Activated CD4-positive, alpha-beta T cell treated with anti-CD3 and anti-CD28 coated beads, Interleukin-2, amount 50 U/mL, for 48 hours (primary cell): ENCODE measurements around the gene ITPKB.

Experiments used
- DNase-seq, 2 experiments: peaks; one replicate each; pipeline ENCODE4 v3.0.0-alpha.2; 2020

The ITPKB gene

GRCh38 chr1:226663327-226663704 lies 75.8 kb downstream of the ITPKB start:
- no peak for DNase-seq

GRCh38 chr1:226662642-226663326 lies 76.3 kb downstream of the ITPKB start:
- peak; percentile 79 to 86 for DNase-seq

DNA sequence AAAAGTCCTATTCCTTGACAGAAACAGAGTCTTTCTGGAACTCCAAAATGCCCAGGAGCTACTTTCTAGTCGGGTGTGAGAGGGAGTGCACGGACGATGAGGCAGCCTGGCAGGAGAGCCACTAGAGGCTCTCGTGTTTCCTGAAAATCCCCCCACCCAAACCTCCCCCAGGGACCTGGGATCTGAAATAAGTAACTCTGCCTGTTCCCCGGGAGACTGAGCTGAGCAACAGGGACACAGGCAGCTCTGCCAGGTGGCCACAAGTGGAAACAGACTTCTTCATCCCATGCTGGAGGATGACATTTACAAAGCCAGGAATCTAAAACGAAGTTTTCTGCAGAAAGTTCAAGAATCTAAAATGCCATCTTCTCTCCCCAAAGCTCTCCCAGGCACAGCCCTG lies 77.1 kb downstream of the ITPKB start:
- DNase-seq: no peak

DNA sequence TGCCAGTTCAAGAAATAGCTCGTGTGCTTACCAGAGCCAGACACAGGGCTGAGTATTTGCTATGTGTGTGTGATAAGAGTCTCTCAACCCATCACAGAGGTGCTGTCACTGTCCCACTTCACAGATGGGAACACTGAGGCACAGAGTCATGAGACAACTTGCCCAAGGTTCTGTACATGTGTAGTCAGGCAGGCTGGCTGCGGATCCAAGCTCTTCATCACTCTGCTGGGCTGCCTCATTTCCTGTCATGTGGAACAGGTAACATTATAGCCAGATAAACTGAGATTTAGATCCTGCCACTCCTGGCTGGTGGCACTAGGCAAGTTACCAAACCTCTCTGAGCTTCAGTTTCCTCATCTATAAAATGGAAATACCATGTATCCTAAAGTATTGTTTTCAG lies 77.8 kb downstream of the ITPKB start:
- DNase-seq: no peak

GRCh38 chr1:226660410-226661182 lies 78.5 kb downstream of the ITPKB start:
- no peak for DNase-seq

GRCh38 chr1:226659641-226660040 lies 79.4 kb downstream of the ITPKB start:
- no peak for DNase-seq

DNA sequence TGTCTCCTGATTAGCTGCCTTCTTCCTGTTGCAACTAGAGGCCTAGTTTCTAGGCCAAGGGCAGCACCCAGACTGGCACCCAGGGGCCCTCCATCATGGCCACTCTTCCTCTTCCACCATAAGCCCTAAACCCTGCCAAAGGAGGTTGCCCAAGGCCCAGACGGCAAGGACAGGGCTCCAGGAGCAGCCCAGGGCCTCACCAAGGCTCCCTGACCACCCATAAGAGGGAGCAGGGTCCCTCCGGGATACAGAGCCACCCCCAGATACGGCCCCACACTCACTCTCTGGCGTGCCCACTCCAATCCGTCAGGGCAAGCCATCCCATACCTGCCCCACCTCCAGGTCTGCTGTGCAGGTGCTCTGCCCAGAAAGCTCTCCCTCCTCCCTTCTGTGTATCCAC lies 79.9 kb downstream of the ITPKB start:
- no peak for DNase-seq

GRCh38 chr1:226658546-226659125 lies 80.4 kb downstream of the ITPKB start:
- DNase-seq: no peak

- no peak for DNase-seq
Measured at GRCh38 chr1:226657895-226658545, 81.1 kb downstream of the ITPKB start.

GRCh38 chr1:226656601-226657277 lies 82.3 kb downstream of the ITPKB start:
- no peak for DNase-seq

GRCh38 chr1:226656201-226656600 lies 82.9 kb downstream of the ITPKB start:
- DNase-seq: no peak

DNA sequence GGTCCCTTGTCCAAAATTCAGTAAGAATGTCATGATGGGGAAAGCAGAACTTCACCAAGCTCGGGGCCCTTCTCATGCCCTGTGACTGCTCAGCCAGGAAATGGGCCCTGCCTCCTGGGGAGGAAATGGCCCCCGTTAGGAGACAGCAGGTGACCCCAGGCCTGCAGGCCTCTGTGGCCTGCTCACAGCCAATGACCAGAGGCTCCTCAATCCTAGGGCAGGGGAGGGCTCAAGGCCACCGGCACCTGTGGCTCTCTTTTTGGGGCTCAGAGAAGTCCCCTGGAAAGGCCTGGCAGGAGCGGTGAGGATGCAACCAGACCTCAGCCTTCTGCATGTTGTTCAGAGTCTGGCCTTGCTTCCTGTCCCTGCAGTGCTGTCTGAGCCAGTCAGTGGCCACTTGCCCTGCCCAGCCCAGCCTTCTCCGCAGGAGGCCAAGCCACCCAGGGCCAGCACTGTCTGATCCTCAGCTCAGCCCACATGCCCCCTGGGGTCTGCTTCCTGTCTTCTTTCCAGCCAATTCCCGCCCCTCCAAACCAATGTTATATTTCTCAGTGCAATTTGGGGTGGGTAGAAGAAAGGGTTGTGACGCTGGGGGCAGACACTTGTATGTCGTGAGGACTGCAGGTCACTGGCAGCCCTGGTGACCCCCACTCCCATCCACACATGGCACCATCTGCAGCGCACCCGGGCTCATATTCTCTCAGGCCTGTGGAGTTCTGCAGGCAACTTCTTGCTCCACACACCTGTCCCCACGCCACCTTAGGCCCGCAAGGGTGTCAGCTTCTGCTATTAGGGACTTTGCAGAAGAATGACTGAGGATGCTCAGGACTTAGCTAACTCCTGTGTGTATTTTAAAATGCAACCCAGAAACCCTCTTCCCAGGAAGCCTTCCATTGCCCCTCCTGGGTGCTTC lies 83.6 kb downstream of the ITPKB start:
- no peak for DNase-seq

- DNase-seq: no peak
Measured at GRCh38 chr1:226654668-226655055, 84.4 kb downstream of the ITPKB start.

- DNase-seq: no peak
Measured at GRCh38 chr1:226654046-226654667, 84.9 kb downstream of the ITPKB start.

DNA sequence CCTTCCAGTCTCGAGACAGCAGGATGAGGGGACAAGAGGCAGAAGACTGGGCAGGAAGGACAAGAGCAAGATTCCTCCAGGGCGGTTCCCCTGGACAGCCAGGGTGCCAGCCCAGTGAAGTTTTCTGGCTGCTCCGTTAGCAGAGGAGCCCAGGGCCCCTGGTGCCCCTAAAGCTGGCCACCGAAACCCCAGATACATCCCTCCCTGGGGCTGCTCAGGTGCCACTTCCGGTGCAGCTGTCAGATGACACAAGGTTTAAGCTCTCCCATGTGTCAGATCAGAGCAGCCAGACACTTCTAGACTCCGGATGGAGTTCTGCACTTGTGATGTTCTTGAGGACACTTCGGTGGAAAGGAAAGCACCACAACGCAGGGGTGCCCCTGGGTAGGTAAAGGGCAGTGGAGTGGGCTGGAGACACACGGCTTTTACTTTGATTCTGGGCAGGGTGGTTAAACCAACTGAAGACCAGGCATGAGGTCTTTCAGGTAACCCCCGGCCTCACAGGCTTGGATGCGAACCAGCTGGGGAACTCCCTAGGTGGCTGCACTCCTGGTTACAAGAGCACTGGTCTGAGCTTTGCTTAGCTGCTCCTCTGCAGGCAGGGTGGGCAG lies 85.7 kb downstream of the ITPKB start:
- peak in 1 of 2 experiments; percentile 59 for DNase-seq

DNA sequence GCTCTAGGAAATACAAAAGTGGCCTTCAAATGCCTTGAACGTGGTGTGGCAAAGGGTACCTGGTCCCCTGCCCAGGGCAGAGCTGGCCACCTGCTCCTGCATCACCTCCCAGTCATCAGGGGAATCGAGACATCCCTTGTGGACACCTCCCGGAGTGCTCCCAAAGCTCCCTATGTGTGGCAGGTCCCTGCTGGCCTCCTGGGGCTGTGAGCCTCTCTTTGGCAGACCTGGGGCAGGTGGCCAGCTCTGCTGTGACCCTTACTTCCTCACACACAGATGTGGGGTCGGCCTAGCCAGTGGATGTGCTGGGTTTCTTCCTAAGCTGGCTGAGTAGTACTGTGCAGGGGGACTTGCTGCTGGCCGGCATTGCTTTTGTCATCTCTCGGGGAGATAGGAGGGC lies 86.5 kb downstream of the ITPKB start:
- DNase-seq: no peak

DNA sequence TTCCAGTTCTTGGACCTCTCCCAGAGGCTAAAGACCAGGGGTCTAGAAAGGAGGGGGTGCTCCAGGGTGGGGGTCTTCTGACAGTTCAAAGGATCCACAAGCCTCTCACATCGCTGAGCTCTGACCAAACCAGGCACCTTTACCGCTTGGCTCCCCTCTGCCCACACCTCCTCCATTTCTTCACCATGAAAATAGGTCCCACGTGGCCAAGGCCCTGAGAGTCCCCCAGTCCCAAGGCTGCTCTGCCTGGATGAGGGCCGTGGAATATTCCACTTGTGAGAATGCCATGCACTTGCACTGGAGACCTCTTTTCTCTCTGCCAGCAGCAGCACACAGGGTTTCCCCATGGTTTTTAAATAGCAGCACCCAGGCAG lies 87.4 kb downstream of the ITPKB start:
- no peak for DNase-seq

- no peak for DNase-seq
Measured at GRCh38 chr1:226651041-226651731, 87.9 kb downstream of the ITPKB start.

DNA sequence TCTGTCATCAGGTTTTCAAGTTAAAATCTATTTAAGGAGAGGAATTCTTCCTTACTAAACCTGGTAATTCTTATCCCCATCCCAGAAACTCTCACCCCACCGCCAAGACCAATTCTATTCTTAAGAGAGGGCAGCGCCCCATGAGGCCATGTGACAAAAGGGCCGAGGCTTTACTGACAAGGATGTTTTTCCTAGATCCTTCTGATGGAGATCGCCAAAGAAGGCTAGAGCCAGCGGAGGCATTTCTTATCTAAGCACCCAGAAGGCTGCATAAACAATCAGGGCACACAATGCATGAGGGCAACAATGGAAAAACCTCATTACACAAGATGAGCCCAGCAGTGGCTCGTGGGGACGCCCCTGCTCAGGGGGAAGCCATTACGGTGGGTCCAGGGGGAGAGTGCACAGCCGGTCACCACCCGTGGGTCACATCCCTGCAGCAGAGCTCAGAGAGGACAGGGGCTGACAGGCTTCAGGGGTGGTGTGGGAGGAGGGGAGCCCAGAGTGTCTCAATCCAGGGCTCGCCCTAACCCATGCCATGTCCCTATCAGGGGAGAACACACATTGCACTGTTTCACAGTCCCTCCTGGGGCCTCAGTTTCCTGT lies 88.7 kb downstream of the ITPKB start:
- no peak for DNase-seq

- no peak for DNase-seq
Measured at GRCh38 chr1:226649780-226650179, 89.3 kb downstream of the ITPKB start.
